Measurements from ENCODE around the gene AGPS.
"Not testable (repeated sequence)": the region's sequence is repeated elsewhere in the genome, so short reads cannot be mapped to it uniquely, and the experiment has no call there.

The AGPS gene

DNA sequence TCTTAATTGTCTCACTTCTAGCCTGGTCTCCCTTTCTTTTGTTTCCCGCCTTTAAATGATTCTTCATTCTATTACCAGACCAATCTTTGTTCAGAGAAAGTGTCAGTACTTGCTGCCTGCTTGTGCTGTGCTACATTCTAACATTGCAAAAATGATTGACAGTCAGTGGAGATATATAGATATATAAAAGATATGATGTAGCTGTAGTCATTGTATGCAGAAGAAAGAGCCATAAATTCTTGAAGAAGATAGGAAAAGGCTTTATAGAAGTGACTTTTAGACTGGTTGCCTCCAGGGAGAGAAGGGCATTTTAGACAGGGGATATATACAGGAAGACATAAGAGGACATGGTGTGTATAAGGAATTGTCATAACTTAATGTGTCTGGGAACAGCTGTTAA is 13.6 kb downstream of the AGPS start:
- no peak overlapping the region for H3K27ac ChIP-seq
- TF ChIP-seq CTCF (conservative IDR thresholded peaks at IDR 0.05), result no peak

GRCh38 chr2:177407031-177407430 is 14.5 kb downstream of the AGPS start:
- no peak overlapping the region for H3K27ac ChIP-seq
- TF ChIP-seq CTCF (conservative IDR thresholded peaks at IDR 0.05), result no peak

GRCh38 chr2:177410629-177411028 is 18.1 kb downstream of the AGPS start:
- not testable (repeated sequence) for H3K27ac ChIP-seq

DNA sequence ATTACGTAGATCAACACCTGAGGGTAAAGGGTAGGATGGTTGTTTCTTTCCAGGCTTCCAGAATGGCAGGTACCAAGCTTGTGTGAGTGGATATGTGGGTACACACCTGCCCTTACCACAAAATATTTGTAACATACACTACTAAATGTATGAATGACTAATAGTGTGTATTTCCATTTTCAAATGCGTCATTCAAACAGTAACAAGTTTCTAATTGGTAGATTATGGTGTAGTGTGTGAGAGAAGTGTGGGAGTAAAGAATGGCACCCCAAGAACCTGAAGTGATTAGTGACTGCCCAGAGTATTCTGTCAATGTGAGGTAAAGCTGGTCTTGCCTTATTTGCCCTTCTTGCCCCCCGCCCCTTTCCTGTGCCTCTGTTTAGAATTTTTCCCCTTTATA is 21.1 kb downstream of the AGPS start:
- TF ChIP-seq CTCF (conservative IDR thresholded peaks at IDR 0.05), result no peak
- H3K27ac ChIP-seq, result no peak overlapping the region

DNA sequence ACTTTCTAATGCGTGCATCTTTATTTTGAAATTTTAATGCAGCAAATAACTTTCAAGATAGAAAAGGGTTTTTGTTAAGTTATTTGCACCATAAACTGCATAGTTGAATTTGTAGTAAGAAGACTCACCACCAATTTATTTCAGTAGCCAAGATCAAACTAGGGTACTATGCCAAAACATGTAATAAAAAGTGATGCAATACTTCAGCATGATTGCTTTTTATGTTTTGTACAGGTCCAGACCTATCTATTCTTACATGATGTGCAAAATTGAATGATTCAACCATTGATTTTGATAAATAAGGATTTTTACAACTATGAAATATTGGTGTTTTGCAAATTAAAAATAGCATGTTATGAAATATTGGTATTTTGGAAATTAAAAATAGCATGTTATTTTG is 26.7 kb downstream of the AGPS start:
- no peak for TF ChIP-seq CTCF (conservative IDR thresholded peaks at IDR 0.05)
- H3K27ac ChIP-seq, result peak overlapping the region; percentile 3; the same call in 1 of the 2 replicates

DNA sequence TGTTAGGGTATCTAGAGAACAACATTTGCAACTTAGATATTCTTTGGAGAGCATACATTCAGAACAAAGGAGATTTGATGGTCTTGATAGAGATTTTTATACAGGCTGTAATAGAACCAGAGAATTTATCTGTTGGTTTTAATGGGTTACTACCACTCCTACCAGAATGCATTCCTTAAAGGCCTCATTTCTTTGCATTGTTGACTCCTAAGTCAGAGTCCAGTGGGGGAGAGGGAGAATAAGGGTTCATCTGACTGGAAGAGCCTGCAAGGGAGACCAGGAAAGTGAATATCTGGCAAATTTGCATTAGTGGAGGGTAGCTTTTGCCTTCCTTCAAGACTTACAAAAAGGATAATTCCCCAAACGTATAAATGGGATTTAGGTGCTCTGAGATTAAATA is 29.7 kb downstream of the AGPS start:
- no peak for TF ChIP-seq CTCF (conservative IDR thresholded peaks at IDR 0.05)
- H3K27ac ChIP-seq, result no peak overlapping the region

DNA sequence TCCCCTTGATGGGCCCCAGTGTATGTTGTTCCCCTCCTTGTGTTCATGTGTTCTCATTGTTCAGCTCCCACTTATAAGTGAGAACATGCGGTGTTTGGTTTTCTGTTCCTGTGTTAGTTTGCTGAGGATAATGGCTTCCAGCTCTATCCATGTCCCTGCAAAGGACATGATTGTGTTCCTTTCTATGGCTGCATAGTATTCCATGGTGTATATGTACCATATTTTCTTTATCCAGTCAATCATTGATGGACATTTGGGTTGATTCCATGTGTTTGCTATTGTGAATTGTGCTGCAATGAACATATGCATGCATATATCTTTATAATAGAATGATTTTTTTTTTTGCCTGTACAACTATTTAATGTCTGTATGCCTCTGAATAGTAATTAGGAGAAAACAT is 31.5 kb downstream of the AGPS start:
- not testable (repeated sequence) for H3K27ac ChIP-seq

GRCh38 chr2:177424620-177425019 is 32.0 kb downstream of the AGPS start:
- not testable (repeated sequence) for H3K27ac ChIP-seq

- no peak overlapping the region for H3K27ac ChIP-seq
- no peak for TF ChIP-seq CTCF (conservative IDR thresholded peaks at IDR 0.05)
Measured at GRCh38 chr2:177427316-177427715, 34.7 kb downstream of the AGPS start.

DNA sequence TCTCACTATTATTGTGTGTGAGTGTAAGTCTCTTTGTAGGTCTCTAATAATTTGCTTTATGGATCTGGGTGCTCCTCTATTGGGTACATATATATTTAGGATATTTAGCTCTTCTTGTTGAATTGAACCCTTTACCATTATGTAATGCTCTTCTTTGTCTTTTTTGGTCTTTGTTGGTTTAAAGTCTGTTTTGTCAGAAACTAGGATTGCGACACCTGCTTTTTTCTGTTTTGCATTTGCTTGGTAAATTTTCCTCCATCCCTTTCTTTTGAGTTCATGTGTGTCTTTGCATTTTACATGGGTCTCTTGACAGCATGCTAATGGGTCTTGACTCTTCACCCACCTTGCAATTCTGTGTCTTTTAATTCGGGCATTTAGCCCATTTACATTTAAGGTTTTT is 35.4 kb downstream of the AGPS start:
- H3K27ac ChIP-seq, result not testable (repeated sequence)

Measured in VCaP (cell line).